SH-SY5Y (cell line): ENCODE measurements around the gene RCAN1.

Experiments used
- GATA2 ChIP-seq: IDR thresholded peaks from 2 replicates; pipeline ENCODE4 v1.6.1; 2011; ENCODE audit warnings: mild to moderate bottlenecking, low read depth, low read length
- GATA3 ChIP-seq: IDR thresholded peaks from 2 replicates; pipeline ENCODE4 v1.6.1; 2011; ENCODE audit warnings: low read depth, mild to moderate bottlenecking, low read length, moderate library complexity

- TF ChIP-seq GATA2 (no peak), GATA3 (no peak)
These were observed 5.1 kb upstream of the RCAN1 start for GRCh38 chr21:34619841-34620665.
